ENCODE measurements around the gene KLF2.

Gene KLF2

GRCh38 chr19:16285769-16286498, 38.7 kb upstream of the KLF2 start:
- H3K27me3 Mint-ChIP-seq (ENCODE audit: low read depth, poor library complexity): peaks cover 37% of the 10 kb centered on the region
- no peak overlapping the region for H3K27ac Mint-ChIP-seq
- no peaks in the 10 kb centered on the region for H3K9me3 Mint-ChIP-seq
- no peaks in the 10 kb centered on the region for H3K36me3 Mint-ChIP-seq (ENCODE audit: low read depth)
- H3K4me3 Mint-ChIP-seq: no peak overlapping the region
- peak; percentile 21 for DNase-seq
- peaks cover 44% of the 10 kb centered on the region for H3K4me1 Mint-ChIP-seq
- TF ChIP-seq, protein P1, sequence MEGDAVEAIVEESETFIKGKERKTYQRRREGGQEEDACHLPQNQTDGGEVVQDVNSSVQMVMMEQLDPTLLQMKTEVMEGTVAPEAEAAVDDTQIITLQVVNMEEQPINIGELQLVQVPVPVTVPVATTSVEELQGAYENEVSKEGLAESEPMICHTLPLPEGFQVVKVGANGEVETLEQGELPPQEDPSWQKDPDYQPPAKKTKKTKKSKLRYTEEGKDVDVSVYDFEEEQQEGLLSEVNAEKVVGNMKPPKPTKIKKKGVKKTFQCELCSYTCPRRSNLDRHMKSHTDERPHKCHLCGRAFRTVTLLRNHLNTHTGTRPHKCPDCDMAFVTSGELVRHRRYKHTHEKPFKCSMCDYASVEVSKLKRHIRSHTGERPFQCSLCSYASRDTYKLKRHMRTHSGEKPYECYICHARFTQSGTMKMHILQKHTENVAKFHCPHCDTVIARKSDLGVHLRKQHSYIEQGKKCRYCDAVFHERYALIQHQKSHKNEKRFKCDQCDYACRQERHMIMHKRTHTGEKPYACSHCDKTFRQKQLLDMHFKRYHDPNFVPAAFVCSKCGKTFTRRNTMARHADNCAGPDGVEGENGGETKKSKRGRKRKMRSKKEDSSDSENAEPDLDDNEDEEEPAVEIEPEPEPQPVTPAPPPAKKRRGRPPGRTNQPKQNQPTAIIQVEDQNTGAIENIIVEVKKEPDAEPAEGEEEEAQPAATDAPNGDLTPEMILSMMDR (IDR thresholded peaks at IDR 0.05): no peak

DNA sequence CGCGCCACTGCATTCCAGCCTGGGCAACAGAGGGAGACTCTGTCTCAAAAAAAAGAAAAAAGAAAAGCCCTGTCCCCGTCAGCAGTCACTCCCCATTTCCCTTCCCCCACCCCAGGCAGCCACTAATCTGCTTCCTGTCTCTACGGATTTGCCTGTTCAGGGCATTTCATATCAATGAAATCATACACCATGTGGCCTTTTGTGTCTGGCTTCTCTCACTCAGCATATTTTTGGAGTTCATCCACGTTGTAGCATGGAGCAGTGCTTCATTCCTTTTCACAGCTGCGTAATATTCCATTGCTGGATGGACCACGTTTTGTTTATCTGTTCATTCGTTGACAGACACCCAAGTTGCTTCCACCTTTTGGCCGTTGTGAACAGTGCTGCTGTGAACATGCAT, 36.1 kb upstream of the KLF2 start:
- Mint-ChIP-seq H3K27me3 (ENCODE audit: low read depth, poor library complexity) (peaks cover 33% of the 10 kb centered on the region), H3K27ac (no peak overlapping the region), H3K9me3 (no peaks in the 10 kb centered on the region), H3K4me3 (no peak overlapping the region), H3K36me3 (ENCODE audit: low read depth) (no peaks in the 10 kb centered on the region), H3K4me1 (peaks cover 37% of the 10 kb centered on the region)
- no peak for DNase-seq
- TF ChIP-seq, protein P1 (IDR thresholded peaks at IDR 0.05): no peak

DNA sequence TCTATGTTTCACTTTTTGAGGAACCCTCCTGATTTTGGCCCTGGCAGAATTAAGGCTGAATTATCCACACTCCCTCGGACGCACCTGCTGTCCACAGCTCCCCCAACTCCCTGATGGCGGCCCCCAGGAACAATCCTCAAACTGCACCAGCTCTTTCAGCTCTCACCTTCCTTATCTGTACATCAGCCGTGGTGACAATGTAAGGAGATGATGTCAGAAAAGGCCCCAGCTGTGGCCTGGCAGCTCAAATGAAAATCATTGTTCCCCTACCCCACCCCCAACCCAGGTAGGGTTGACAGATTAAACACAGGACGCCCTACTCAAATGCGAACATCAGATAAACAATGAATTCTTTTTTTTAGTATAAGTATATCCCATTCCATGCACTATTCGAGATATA, 35.0 kb upstream of the KLF2 start:
- H3K27ac Mint-ChIP-seq: no peak overlapping the region

DNA sequence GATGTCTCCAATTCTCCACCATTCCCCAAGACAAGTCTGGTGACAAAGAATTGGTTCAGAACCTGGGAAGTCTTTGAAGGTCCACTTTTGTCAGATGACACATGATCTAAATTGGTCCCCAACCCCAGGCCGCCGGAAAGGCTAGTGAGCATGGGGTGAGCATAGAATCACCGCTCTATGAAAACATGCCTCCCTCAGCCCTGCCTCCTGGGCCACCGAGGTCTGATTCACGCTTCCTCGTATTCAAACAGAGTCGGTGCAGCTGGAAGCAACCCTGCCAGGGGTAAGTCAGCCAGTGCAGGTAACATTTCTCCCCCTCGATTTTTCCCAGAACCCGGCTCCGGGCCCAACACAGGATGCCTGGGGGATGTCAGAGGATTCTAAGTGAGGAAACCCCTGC, 33.9 kb upstream of the KLF2 start:
- H3K9me3 Mint-ChIP-seq: no peaks in the 10 kb centered on the region
- H3K4me3 Mint-ChIP-seq: no peak overlapping the region
- H3K27ac Mint-ChIP-seq: no peak overlapping the region
- DNase-seq: no peak
- H3K36me3 Mint-ChIP-seq (ENCODE audit: low read depth): no peaks in the 10 kb centered on the region
- peaks cover 37% of the 10 kb centered on the region for H3K4me1 Mint-ChIP-seq
- peaks cover 23% of the 10 kb centered on the region for H3K27me3 Mint-ChIP-seq (ENCODE audit: low read depth, poor library complexity)
- TF ChIP-seq, protein P1 (IDR thresholded peaks at IDR 0.05): no peak

More for the DNA sequence above, 35.0 kb upstream of the KLF2 start:
- TF ChIP-seq, protein P1 (IDR thresholded peaks at IDR 0.05): no peak
- Mint-ChIP-seq H3K4me3 (no peak overlapping the region), H3K4me1 (peaks cover 39% of the 10 kb centered on the region), H3K9me3 (no peaks in the 10 kb centered on the region), H3K36me3 (ENCODE audit: low read depth) (no peaks in the 10 kb centered on the region), H3K27me3 (ENCODE audit: low read depth, poor library complexity) (peaks cover 30% of the 10 kb centered on the region)
- no peak for DNase-seq

- peaks cover 18% of the 10 kb centered on the region for H3K27me3 Mint-ChIP-seq (ENCODE audit: low read depth, poor library complexity)
- no peaks in the 10 kb centered on the region for H3K9me3 Mint-ChIP-seq
- TF ChIP-seq, protein P1 (IDR thresholded peaks at IDR 0.05): no peak
- peaks cover 22% of the 10 kb centered on the region for H3K4me1 Mint-ChIP-seq
- DNase-seq: peak; percentile 19
- H3K4me3 Mint-ChIP-seq: peak overlapping the region; percentile 68
- H3K27ac Mint-ChIP-seq: peak overlapping the region; percentile 97
- H3K36me3 Mint-ChIP-seq (ENCODE audit: low read depth): no peaks in the 10 kb centered on the region
Observed at GRCh38 chr19:16293118-16294091, 31.2 kb upstream of the KLF2 start.

Data from nephron progenitor cell (in vitro differentiated cells).